GM21529 (cell line): ENCODE results near the gene NAT9.

ENCODE experiments used
- ATAC-seq: cut with Tn5 transposase; IDR thresholded peaks from one replicate; pipeline ENCODE4 v1.9.1; 2021; ENCODE audit not compliant: unreplicated experiment

NAT9 gene

DNA sequence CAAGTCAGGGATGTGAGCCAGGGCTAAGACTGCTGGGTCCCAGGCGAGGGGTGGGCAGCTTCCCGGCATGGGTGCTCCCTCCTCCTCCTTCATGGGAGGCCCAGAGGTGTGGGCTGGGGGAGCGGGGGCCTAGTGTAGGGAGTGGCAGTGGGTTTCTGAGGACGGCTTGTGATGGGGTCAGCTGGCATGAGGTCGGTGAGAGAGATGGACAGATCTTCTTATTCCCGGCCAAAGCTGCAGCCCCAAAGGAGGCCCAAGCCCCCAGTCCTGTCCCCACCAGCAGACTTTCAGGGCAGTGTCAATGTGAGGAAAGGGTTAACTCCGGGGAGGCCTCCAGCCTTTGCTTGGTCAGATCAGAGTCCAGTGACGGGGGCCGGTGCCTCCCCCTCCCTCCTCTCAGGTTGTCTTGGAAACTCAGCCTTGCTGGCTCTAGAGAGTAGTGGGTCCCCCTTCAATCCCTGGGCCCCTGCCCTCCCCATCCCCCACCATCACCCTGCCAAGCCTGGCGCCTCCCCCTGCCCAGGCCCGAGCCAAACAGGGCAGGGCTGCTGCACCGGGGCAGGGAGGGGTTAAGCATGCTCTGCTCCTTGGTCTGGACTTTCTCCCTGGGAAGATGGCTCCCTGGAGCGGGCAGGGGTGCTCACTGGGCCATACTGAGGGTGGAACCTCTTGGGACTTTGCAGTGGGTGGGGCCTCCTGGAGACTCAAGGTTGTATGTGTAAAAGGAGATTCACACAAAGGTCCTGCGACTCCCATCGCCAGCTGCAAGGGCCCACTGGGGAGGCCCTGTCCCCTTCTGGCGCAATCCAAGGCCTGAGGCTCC is 12.4 kb downstream of the NAT9 start:
- ATAC-seq = no peak

DNA sequence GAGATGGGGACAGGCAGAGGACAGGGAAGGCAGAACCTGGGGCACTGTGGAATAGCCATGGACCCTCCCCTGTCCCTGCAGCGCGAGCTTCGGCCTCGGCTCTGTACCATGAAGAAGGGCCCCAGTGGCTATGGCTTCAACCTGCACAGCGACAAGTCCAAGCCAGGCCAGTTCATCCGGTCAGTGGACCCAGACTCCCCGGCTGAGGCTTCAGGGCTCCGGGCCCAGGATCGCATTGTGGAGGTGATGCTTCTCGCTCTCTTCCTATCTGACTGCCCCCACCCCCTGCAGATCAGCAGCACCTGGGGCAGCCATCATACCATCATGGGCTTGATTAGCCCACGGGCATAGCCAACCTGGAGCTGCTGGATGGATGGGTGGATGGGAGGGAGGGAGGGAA is 14.2 kb downstream of the NAT9 start:
- no peak for ATAC-seq

DNA sequence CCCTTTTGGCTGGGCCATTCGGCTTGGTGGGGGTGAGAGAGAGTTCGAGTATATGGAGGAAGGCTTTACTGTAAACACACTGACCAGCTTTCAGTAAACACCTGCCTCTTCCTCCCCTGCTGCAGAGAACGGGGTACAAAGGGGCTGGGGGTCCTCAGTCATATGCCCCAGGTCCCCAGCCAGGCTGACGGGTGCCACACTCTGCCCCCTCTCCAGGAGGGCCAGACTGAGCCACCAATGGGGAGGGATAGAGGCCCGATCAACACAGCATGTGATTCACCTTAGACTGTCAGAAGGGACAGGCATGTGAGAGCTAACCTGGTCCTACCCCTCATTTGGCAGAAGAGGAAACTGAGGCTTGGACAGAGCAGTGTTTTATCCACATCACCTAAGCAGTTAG is 14.7 kb downstream of the NAT9 start:
- no peak for ATAC-seq

DNA sequence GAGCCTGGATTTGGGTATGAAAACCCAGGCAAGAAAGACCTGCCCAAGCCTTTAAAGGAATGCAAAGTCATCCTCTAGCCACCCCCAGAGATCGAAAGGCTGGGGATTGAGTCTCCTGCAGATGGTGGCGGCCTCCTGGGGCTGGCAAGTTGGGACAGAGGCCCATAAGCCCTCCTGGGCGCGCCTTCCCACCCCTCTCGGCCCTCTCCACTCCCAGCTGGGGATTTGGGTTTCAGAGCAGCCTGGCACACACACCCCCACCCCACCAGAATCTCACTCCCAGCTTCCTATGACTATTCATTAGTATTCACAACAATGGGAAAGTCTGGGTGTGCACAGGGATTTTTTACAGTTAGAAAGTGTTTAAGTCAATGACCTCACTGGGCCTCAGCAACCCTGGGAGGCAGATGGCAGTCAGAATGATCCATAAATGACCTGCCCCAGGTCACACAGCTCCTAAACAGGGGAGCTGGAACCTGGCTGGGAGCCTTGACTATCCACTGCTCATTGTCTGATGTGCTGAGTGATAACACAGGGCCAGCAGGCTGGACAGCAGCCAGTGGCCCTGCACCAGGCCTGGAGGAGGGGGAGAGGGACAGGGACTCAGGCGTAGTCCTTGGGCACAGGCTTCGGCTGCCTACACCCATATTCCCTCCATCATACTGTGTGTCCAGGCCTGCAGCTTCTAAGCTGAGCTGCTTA is 15.6 kb downstream of the NAT9 start:
- no peak for ATAC-seq

DNA sequence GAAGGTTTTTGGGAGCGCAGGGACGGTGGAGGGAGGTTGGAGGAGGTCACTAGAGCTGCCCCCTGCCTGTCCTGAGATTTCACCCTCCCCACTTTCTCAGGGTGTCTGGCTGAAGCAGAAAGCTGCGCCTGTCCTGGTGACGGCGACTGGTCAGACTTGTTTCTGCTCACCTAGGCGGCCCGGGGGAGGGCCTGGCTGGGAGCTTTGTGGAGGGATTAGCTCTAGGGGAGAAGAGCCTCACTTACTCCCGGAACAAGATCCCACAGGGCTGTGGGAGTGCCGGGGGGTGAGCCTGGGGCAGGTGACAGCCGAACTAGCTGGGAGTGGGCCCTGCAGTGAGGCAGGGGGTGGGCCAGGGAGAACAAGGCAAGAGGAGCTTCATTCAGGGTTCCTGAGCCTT is 16.2 kb downstream of the NAT9 start:
- ATAC-seq = no peak

DNA sequence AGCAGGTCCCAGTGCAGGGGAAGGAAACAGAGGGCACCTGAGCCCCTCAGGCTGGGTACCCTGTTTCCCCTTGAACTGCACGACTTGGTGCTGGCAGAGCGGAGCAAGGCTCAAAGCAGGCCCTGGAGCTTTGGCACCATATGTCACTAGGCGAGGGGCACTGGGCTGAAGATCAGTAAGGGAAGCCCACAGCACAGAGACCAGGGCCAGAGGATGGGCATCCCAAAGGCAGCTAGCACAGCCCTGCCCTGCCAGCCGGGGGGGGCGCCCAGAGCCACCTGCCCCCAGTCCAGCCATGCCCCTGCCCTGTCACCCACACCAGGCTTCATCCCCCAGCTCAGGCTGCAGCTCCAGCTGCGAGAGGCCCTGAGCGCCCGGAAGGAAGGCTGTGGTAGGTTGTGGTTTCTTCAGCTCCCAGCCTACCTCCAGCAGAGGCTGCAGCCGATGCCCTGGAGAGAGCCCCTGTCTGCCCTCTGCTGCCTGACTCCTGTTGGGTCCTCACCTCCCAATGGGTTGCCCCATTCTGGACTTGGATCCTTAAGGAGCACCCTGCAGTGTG is 16.8 kb downstream of the NAT9 start:
- peak; percentile 79 for ATAC-seq

DNA sequence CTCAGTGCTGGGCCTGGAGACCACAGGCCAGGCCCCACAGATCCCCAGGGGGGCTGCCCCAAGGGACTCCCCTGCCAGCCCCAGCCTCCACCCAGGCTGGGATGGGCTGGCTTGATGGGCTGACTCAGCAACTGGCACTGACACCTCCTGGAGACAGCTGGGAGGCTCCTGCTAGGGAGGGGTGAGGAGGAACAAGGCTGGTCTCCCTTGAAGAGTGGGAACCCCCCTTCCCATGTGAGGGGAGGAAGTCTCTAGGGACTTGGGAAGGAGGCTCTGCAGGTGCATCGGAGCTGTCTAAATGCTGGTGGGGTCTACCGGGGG is 17.3 kb downstream of the NAT9 start:
- no peak for ATAC-seq

DNA sequence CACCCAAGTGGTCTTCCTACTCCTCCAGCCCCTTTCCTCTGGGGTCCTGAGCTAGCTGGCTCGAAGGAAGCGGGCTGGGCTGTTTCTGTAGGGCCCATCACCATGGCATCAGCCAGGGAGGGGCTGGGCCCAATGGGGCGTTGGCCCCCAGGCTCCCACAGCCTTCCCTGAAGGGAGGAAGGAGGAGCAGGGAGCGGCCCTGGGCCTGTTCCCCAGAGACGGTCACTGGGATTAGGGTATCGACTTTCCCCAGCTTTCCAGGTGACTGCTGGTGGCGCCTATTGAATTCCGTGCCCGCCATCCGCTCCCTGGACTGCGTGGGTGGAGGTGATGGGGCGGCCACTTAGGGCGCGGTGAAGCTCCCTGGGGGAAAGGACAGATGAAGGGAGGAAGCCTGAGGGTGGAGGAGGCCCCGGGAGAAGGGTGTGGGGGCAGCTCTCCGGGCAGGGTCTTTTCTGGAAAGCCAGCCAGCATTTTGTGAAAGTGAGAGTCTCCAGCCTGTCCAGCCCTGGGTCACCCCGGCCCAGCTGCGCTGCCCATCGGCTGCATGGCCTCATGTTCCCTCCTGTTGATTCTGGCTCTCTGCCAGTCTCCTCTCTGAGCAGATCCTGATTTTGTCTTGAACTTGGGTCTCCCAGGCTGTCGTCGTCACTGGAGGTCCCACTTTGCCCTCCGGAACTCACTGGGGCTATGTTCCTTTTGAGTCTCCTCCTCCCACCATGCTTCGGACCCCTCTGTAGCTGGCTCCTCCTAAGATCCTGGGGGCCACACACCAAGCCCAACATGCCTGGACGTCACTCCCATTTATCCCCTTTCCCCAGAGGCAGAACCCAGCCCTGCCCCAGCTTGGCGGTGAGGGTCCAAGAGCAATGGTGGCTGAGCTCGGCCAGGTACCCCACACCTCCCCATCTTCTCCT is 18.0 kb downstream of the NAT9 start:
- no peak for ATAC-seq

DNA sequence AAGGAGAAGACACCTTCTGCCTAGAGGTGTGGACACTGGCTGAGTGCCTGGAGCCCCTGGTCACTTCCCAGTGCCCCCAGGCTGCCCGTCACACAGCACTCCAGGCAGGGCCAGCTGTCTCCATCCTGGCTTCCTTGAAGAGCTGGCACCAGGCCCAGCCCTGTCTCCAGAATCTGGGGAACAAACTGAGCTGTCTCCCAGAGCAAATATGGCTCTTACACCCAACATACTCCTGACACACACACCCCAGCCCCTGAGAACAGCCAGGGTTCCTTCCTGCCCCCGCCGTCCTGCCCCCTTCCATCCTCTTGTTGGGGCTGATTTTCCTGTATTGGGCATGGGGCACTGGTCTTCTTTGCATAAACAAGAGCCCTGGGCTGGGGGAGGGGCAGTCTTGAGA is 18.6 kb downstream of the NAT9 start:
- no peak for ATAC-seq

DNA sequence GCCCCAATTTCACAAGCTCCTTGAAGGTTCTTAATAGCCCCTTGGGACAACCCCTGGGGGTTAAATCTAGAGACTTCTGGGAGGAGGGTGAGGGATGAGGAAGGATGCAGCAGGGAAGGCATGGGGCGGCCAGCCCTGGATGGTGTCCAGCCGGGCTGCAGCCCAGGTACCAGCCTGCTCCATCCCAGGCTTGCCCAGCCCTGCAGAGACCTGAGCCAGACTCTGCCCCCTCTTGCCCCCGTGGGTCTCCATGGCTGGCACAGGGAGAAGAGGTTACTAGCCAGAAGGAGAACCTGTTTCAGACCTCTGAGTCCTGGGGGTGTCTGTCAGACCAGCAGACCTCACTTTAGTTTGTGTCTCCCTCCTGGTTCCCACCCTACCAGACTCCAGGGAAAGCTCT is 19.3 kb downstream of the NAT9 start:
- no peak for ATAC-seq

DNA sequence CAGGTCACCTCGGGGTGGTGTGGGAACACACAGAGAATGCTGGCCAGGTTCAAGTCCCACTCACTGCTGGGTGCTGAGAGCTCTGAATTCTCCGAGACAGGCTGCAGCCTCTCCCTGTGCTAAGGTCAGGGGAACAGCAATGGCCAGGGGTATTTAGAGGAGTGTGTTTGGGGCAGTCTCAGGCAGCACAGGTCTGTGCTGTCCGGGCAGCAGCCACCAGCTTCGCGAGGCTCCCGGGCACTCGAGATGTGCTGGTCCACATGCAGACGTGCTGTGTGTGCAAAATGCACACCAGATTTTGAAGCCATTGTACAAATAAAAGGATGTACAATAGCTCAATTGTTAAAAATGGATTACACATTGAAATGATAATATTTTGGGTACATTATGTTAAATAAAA is 20.6 kb downstream of the NAT9 start:
- ATAC-seq = no peak

DNA sequence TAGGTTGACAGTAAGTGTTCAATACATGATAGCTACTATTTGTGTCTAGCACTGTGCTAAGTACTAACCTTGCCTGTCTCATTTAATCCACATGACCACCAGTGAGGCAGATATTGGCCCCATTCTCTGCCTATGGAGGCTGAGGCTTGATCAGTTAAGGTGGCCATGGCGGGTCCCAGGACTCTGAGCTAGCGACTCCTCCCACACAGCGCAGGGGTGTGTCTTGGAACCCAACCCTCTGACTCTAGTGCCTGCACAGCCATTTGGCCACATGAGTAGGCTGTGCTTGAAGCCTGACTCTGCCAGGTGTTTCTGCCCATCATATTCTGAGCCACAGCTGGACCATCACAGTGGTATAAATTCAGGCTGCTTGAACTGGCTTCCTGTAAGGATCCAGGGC is 21.3 kb downstream of the NAT9 start:
- ATAC-seq = no peak

DNA sequence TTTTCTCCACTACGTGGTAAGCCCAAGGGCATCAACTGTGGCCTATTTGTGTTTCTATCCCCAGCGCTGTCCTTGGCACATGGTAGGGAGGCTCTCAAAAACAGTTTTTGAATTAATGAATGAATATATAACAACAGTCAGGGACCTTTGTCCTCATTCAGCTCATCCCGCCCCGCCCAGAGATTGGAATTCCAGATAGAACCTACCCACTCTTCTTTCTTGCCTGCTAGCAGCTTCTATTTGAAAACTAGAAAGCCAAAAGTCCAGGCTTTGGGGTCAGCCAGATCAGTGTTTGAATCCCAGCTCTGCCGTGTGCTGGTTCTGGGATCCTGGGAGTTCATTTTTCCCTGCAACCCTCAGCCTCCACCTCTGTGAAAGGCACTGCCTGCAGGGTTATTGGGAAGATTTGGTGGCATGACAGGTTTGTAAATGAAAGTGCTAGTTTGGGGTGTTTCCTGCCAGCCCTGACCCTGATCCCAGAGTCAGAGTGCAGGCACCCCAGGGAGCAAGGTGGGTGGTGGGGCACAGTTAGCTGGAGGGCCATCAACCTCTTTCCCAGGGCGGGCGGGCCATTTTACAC is 23.2 kb downstream of the NAT9 start:
- ATAC-seq = no peak

DNA sequence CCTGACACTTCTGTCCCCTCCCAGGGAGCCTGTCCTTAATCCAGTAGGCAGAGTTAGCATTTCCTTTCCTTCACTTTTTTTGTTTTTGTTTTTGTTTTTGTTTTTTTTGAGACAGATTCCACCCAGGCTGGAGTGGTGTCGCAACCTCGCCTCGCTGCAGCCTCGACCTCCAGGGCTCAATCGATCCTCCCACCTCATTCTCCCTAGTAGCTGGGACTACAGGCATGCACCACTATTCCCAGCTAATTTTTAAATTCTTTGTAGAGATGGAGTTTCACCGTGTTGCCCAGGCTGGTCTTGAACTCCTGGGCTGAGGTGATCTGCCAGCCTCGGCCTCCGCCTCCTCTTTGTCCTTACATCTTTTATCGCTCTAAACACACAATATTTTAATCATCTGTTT is 23.7 kb downstream of the NAT9 start:
- no peak for ATAC-seq

DNA sequence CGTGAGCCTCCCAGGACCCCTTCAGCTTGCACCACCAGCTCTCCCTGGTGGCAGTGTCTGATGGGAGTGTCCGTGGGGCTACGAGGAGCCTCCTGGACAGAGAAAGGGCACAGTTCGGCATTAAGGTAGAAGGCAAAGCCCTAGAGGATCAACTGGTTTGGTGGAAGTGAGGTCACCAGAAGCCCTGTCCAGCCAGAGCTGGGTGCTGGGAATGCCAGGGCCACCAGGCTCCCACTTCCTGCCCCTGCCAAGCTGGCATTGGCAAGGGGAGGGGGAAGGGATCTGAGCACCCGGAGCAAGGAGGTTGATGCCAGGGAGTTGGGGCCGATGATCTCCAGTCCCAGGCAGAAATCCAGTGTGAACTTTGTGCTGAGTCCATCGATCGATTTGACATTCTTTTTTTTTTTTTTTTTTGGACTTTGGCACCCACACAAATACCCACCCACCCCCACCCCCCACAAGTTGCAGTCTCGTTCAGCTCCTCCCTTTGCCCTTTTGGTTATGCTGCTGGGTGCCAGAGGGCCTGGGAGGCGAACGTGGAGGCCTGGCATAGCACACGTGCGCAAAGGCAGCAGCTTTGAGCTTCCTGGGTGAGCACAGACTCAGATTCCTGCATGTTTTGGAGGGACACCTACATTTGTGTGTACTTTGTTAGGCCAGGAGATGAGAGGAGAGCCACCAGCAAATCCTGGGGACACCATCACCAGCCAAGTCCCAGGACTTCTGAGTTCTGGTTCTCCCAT is 25.6 kb downstream of the NAT9 start:
- ATAC-seq = no peak

DNA sequence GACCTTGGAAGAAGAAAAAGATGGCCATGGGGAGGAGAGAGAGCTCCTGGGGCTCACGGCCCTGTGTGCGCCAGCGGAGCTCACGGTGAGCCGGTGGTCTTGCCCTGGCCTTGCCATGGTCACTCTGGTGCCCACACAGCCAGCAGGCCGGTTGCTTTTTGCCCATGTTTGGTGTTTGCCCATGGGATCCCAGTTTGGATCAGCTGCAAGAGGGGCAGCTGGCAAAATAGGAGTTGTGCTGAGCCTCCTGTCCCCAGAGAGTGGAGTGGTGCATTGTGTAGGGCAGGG is 26.2 kb downstream of the NAT9 start:
- no peak for ATAC-seq

DNA sequence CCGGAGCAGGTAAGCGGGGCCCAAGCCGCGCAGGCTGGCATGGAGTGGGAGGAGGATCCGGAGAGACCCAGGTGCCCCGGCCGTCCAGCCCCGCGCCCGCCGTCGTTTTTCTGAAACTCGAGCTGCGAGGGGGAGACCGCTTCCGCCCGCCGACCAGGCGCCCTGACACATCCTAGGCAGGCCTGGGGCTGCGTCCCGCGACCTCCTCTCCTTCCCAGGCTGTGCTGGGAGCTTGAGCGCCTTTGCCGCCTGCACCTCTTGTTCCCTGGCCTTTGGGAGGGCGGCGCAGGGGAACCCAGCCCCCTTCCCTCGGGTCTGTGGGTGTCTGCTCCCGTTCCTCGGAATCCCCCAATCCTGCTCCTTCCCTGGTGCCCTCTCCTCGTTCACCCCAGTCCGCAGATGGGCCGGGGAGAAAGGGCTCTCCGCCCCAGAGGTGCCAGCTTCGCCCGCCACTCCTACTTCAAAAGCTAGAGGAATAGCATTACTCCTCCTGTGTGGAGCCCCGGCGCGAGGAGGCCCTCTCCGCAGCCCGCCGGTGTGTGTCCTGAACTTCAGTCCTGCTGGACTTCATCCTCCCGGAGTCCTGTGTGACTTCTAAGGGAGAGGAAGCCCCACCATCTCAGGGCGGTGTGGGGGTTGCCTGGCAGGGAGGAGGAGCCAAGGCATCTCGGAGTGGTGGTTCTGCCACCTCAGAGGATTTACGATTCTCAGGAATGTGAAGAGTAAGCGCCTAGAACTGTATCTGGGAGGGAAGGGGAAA is 26.7 kb downstream of the NAT9 start:
- peak; percentile 18 for ATAC-seq

DNA sequence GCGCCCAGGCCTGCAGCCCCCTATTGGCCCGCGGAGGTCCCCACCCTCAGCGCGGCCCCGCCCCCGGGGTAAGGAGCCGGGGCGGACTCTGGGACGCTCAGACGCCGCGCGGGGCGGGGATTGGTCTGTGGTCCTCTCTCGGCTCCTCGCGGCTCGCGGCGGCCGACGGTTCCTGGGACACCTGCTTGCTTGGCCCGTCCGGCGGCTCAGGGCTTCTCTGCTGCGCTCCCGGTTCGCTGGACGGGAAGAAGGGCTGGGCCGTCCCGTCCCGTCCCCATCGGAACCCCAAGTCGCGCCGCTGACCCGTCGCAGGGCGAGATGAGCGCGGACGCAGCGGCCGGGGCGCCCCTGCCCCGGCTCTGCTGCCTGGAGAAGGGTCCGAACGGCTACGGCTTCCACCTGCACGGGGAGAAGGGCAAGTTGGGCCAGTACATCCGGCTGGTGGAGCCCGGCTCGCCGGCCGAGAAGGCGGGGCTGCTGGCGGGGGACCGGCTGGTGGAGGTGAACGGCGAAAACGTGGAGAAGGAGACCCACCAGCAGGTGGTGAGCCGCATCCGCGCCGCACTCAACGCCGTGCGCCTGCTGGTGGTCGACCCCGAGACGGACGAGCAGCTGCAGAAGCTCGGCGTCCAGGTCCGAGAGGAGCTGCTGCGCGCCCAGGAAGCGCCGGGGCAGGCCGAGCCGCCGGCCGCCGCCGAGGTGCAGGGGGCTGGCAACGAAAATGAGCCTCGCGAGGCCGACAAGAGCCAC is 27.4 kb downstream of the NAT9 start, which contains the start of gene NHERF1:
TSS of gene NHERF1 (plus strand) at position 100 of the 750 bp plus-strand sequence. CDS start at position 319, 219 bp downstream.
- ATAC-seq = peak; percentile 90

DNA sequence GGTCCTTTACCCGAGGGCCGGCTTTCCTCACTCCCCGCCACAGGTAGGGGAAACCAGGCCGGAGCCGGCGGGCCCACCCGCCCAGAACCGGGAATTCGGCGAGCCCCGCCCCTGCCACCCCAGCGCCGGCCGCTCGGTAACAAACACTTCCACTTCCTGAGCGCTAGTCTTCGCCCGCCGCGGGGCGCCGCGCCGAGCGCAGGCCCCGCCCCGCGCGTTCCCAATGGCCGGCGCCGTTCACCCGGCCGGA is 27.9 kb downstream of the NAT9 start:
- no peak for ATAC-seq
